Esophagus squamous epithelium (tissue), 4 donors: ENCODE data around the gene TXNDC9.

ENCODE experiments used
- POLR2A ChIP-seq, 4 donors: fragments of 450-650 bp; IDR thresholded peaks; one replicate each; pipeline ENCODE4 v1.6.1; 2017; ENCODE audit warnings: antibody characterized with exemption in 4 of 4, mild to moderate bottlenecking in 4 of 4, moderate library complexity in 3 of 4
- TF ChIP-seq, protein P1 (sequence below), 6 experiments: fragments of 450-650 bp in 4 of 6; fragments of 200-600 bp in 2 of 6; sonication (generic) in 2 of 6; IDR thresholded peaks; one replicate each; pipeline ENCODE4 v1.5.1; 2016 to 2019; ENCODE audit warnings: antibody characterized with exemption in 6 of 6, mild to moderate bottlenecking in 4 of 6, moderate library complexity in 4 of 6

DNA sequence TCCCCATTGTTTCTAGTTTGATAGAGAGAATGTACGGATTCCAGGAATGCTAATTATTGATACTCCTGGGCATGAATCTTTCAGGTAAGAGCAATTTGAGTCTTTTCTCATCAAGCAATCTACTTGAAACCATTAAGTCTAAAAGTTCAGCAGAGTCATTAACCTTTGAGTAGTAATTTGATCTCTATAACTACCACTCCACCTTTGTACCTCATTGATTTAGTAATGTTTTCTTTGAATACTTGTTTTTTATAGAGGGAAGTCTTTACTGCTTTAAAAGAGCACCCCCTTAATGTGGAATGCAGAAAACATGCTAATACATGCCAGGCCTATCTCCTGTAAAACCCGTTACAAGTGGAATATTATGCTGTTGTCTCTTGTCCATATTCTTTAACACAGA lies 46.0 kb upstream of the TXNDC9 start:
- TF ChIP-seq POLR2A (IDR thresholded peaks at IDR 0.05) = no peak
- TF ChIP-seq, protein P1, sequence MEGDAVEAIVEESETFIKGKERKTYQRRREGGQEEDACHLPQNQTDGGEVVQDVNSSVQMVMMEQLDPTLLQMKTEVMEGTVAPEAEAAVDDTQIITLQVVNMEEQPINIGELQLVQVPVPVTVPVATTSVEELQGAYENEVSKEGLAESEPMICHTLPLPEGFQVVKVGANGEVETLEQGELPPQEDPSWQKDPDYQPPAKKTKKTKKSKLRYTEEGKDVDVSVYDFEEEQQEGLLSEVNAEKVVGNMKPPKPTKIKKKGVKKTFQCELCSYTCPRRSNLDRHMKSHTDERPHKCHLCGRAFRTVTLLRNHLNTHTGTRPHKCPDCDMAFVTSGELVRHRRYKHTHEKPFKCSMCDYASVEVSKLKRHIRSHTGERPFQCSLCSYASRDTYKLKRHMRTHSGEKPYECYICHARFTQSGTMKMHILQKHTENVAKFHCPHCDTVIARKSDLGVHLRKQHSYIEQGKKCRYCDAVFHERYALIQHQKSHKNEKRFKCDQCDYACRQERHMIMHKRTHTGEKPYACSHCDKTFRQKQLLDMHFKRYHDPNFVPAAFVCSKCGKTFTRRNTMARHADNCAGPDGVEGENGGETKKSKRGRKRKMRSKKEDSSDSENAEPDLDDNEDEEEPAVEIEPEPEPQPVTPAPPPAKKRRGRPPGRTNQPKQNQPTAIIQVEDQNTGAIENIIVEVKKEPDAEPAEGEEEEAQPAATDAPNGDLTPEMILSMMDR (IDR thresholded peaks at IDR 0.05) = no peak
